Measurements from ENCODE around the gene STOML1.

Gene STOML1

GRCh38 chr15:73959012-73959581 lies 33.0 kb downstream of the STOML1 start:
- DNase-seq: no peak

DNA sequence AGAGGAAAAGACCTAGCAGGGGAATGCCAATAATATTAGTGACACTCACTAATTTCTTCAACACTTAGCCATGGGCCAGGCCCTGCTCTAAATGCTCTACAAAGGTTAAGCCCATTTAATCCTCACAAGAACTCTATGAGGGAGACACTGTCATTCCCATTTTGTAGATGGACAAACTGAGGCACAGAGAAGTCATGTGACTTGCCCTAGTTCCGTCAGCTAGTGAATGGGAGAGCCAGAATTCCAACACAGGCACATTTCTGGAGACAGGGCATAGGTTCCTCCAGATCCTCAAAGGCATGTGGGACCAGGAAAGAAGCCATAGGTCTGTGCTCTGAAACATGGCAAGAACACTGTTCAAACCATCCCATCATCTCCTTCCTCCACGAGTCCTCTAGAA lies 34.3 kb downstream of the STOML1 start:
- DNase-seq: no peak

DNA sequence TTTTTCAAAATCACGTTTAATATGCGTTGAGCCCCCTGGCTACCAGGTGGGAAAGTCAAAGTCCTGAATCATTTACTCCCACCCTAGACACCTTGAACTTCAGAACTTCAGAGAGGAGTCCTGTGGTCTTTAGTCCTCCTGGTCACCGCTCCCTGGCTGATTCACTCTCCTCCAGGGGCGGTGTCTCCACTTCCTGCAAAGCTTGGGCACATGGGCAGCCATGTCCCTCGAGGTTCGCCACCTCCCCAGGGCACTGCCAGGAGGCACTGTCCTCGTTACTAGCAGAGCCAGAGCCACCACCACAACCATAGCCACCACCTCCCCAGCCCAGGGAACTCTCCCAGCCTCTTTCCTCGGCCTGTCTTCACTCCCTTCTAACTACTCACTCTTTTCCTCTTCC lies 34.8 kb downstream of the STOML1 start:
- DNase-seq: no peak

- DNase-seq: no peak
Measured at GRCh38 chr15:73956743-73957135, 35.4 kb downstream of the STOML1 start.

DNA sequence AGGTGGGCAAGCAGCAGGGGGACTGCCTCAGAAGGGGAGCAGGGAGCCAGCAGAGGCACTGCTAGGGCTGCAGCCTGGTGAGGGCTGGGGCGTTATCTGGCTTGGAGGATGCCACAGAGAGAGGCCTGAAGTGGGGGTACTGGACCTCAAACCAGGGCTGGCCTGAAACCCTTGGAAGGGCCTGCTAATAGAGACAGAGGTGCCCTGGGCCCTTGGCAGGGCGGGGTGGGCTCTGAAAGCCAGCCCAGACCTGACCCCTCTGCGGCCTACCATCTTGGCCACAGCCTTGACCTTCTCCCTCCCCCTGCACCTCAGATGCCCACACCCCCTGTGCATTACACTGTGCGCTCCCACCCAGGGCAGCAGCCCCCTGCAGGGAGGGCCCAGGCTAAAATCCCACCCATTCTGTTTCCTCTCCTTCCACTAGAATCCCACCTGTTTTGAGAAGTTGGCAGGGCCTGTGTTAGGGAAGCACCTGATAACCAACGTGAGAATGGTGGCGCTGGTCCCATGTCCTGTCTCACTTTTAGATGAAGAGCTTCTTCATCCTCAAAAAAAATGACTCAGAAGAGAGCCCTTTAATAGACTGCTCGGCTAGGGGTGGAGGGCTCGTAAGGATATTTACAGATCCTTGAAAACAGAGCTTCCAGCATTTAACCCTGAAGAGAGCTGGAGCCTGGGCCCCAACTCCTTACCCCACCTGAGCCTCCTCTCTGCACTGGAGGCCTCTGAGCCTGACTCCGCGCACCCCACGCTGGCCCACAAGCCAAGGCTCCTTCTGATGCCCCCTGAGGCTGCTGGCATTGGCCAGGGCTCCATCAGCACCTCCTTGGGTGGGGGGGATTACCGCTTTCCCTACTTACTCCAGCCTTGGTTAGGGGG lies 36.0 kb downstream of the STOML1 start:
- DNase-seq: no peak

- DNase-seq: no peak
Measured at GRCh38 chr15:73955326-73955725, 36.8 kb downstream of the STOML1 start.

GRCh38 chr15:73954188-73955145 lies 37.6 kb downstream of the STOML1 start:
- DNase-seq: no peak

DNA sequence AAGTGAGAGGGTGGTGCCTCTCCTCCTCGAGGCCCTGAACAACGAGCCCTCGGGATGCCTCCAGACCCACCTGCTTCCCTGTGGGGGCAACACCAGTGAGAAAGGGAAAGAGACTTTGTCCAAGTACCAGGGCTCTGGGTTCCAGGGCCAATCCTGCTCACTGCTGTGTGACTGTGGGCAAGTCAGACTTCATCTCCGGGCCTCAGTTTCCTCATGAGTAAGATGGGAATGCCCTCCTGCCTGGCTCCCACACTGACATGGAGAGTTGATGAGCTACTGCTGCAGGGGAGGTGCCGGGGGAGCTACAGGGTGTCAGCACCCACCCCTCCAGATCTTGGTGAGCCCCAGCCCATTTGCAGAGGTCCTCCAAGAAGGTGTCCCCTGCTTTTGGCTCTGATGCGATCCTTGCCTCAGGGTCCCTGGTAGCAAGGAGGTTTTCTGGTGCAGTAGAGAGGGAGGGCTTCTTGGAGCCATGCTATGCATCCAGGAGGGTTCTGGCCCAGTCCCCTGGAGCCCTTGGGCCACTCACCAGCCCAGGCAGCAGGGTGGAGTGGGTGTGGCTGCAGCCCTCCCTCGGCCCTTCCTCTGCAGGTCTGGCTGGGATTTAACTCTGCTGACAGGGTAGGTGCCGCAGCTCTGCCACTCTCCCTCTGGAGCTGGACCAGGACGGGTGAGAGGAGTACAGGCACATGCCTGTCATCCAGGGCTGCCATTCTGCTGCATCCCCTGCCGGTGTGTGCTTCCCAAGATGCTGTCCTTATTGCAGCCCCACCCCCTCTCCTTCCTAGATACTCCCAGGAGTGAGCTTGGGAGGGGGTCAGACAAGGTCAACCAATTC lies 39.0 kb downstream of the STOML1 start:
- DNase-seq: no peak

- no peak for DNase-seq
Measured at GRCh38 chr15:73952171-73952912, 39.8 kb downstream of the STOML1 start.

DNA sequence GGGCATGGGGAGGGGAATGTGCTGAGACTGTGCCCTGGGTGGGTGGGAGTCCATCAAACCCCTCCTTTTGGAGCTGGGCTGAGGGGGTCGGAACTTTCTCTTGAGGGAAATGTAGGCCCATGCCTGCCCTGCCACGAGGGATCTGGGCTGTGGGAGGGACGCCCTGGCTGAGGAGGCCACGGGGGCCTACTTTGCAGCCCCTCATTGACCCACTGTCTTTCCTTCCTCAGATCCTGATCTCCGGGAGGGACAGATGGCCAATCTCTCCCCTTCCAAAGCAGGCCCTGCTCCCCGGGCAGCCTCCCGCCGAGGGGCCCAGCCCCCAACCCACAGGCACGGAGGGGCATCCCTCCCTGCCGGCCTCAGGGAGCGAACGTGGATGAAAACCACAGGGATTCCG lies 40.5 kb downstream of the STOML1 start:
- DNase-seq: no peak

DNA sequence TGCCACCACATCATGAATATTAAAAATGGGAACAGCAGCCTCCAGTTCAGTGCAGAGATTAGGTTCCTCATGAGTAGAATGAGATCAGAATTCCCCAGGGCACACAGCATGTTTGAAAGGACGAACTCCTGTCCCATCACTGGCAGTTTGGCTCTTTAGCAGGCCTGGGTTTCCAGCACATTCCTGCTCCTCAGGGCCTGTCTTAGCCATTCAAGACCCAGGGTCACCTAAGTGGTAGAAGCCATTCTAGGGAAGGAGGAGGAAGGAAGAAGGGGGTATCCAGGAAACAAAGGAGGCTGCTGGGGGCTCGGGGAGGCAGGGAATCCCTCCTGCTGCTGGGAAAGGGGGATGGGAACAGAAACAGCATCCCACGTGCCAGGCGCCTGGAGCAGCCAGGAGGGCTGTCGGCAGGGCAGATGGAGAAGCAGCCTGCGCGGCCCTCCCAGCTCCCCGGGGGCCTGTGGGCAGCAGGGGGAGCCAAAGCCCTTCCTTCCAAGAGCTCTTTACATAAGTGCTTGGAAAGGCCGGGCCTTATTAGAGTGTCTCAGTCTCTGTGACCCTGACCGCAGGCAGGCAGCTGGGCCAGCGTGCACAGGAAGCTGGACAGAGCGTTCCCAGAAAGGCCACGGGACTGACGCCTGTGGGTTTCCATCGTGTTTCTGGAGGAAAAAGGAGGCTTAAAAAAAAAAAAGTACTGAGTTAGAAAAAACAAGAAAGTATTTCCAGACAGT lies 41.1 kb downstream of the STOML1 start:
- peak; percentile 57 for DNase-seq

DNA sequence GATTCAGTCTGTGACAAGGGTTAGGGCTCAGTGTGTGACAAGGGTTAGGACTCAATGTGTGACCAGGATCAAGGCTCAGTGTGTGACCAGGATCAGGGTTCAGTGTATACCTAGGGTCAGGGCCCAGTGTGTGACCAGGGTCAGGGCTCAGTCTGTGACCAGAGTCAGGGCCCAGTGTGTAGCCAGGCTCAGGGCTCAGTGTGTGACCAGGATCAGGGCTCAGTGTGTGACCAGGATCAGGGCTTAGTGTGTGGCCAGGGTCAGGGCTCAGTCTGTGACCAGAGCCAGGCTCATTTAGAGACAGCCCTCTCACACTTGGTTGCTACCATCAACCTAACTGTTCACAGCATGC lies 41.6 kb downstream of the STOML1 start:
- no peak for DNase-seq

GRCh38 chr15:73949496-73949895 lies 42.6 kb downstream of the STOML1 start:
- no peak for DNase-seq

GRCh38 chr15:73948982-73949381 lies 43.1 kb downstream of the STOML1 start:
- DNase-seq: no peak

DNA sequence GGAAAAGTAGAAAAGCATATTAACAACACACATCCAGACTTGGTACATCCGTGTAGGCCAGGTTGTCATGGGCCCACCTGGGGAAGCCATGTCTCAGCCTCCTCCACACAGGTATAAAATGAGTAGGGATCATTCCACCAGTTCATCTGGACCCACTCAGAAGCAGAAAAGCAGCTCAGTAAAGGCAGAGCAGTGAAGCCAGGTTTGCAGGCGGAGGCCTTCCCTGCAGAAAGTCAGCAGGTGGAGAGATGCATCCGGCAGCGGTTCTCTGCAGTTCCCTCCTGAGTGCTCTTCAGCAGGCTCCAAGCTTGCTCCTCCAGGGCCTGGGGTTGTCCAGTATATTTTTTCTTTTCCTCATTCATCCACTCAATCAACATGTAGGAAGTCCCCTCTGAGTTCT lies 43.7 kb downstream of the STOML1 start:
- DNase-seq: no peak

- DNase-seq: no peak
Measured at GRCh38 chr15:73947651-73948050, 44.4 kb downstream of the STOML1 start.

GRCh38 chr15:73946795-73947370 lies 45.2 kb downstream of the STOML1 start:
- DNase-seq: no peak

GRCh38 chr15:73946046-73946721 lies 45.9 kb downstream of the STOML1 start:
- DNase-seq: no peak

- DNase-seq: no peak
Measured at GRCh38 chr15:73945130-73945508, 47.0 kb downstream of the STOML1 start.
